HepG2 (cell line): ENCODE data around the gene SHISA9. TPM values are rescaled to one million over a fixed set of nuclear protein-coding genes. Genes with fewer than 3 reads are reported as not detected.

Experiments
- ATF4 ChIP-seq, 2 experiments: fragments of 450-650 bp in 1 of 2; sonication (generic) in 1 of 2; formaldehyde crosslinking; IDR thresholded peaks; 2 replicates each; pipeline versions ENCODE4 v1.5.0 to v1.8.0; 2020 to 2022; ENCODE audit warnings: mild to moderate bottlenecking in 1 of 2, missing genetic modification reagents in 1 of 2
- FOSL1 ChIP-seq: sonication (generic); formaldehyde crosslinking; IDR thresholded peaks from 2 replicates; pipeline ENCODE4 v1.9.0; 2021; ENCODE audit warnings: missing genetic modification reagents, borderline replicate concordance
- HES4 ChIP-seq: sonication (generic); formaldehyde crosslinking; IDR thresholded peaks from 2 replicates; pipeline ENCODE4 v1.9.0; 2021; ENCODE audit warnings: mild to moderate bottlenecking, missing genetic modification reagents, borderline replicate concordance
- HIVEP1 ChIP-seq: sonication (generic); formaldehyde crosslinking; IDR thresholded peaks from 2 replicates; pipeline ENCODE4 v1.4.0; 2020; ENCODE audit warnings: mild to moderate bottlenecking, missing genetic modification reagents
- HNRNPUL1 ChIP-seq: fragments of 200-400 bp; formaldehyde crosslinking; IDR thresholded peaks from 2 replicates; pipeline ENCODE4 v1.6.1; 2017; ENCODE audit warnings: low read depth, mild to moderate bottlenecking, low read length, moderate library complexity
- JUN ChIP-seq: sonication (generic); formaldehyde crosslinking; IDR thresholded peaks from 2 replicates; pipeline ENCODE4 v1.4.0; 2020; ENCODE audit warnings: mild to moderate bottlenecking, missing genetic modification reagents
- MEIS2 ChIP-seq: sonication (generic); formaldehyde crosslinking; IDR thresholded peaks from 2 replicates; pipeline ENCODE4 v1.9.0; 2021; ENCODE audit warnings: mild to moderate bottlenecking, missing genetic modification reagents
- MIXL1 ChIP-seq: IDR thresholded peaks from 2 replicates; pipeline ENCODE4 v1.6.1; 2016
- NFE2L2 ChIP-seq: fragments of 150-350 bp; IDR thresholded peaks from 2 replicates; pipeline ENCODE4 v1.6.1; 2014; ENCODE audit warnings: low read length
- NR2F1 ChIP-seq, 2 experiments: fragments of 450-650 bp in 1 of 2; formaldehyde crosslinking in 1 of 2; IDR thresholded peaks; 2 replicates each; pipeline versions ENCODE4 v1.5.0 to v1.6.1; 2016 to 2020; ENCODE audit warnings: mild to moderate bottlenecking in 1 of 2, missing compliant biosample characterization in 1 of 2, missing genetic modification reagents in 1 of 2, moderate library complexity in 1 of 2
- RFXANK ChIP-seq: IDR thresholded peaks from 2 replicates; pipeline ENCODE4 v1.6.1; 2016
- TARDBP ChIP-seq: sonication (generic); formaldehyde crosslinking; IDR thresholded peaks from 2 replicates; pipeline ENCODE4 v1.8.0; 2022; ENCODE audit warnings: mild to moderate bottlenecking, missing genetic modification reagents
- THYN1 ChIP-seq: sonication (generic); formaldehyde crosslinking; IDR thresholded peaks from 2 replicates; pipeline ENCODE4 v1.8.1; 2023; ENCODE audit warnings: low read depth, mild to moderate bottlenecking, moderate library complexity, missing genetic modification reagents, borderline replicate concordance
- TRAFD1 ChIP-seq: sonication (generic); formaldehyde crosslinking; IDR thresholded peaks from 2 replicates; pipeline ENCODE4 v1.5.1; 2020; ENCODE audit warnings: missing genetic modification reagents, mild to moderate bottlenecking, borderline replicate concordance
- ZNF101 ChIP-seq: sonication (generic); formaldehyde crosslinking; IDR thresholded peaks from 2 replicates; pipeline ENCODE4 v1.4.0; 2020; ENCODE audit warnings: mild to moderate bottlenecking, low read depth, missing genetic modification reagents, borderline replicate concordance
- ZNF136 ChIP-seq: sonication (generic); formaldehyde crosslinking; IDR thresholded peaks from 2 replicates; pipeline ENCODE4 v1.8.1; 2022; ENCODE audit warnings: low read depth, mild to moderate bottlenecking, moderate library complexity, missing genetic modification reagents
- ZNF160 ChIP-seq: sonication (generic); formaldehyde crosslinking; IDR thresholded peaks from 2 replicates; pipeline ENCODE4 v1.8.0; 2022; ENCODE audit warnings: mild to moderate bottlenecking, inconsistent platforms, missing genetic modification reagents
- ZNF589 ChIP-seq: sonication (generic); formaldehyde crosslinking; conservative IDR thresholded peaks from 2 replicates; pipeline ENCODE4 v1.8.0; 2022; ENCODE audit warnings: mild to moderate bottlenecking, moderate library complexity, missing genetic modification reagents
- ZNF747 ChIP-seq: sonication (generic); formaldehyde crosslinking; IDR thresholded peaks from 2 replicates; pipeline ENCODE4 v1.8.1; 2023; ENCODE audit warnings: missing genetic modification reagents, mild to moderate bottlenecking, borderline replicate concordance
- ZNF768 ChIP-seq: sonication (generic); formaldehyde crosslinking; IDR thresholded peaks from 2 replicates; pipeline ENCODE4 v1.4.0; 2020; ENCODE audit warnings: missing genetic modification reagents
- ZNF792 ChIP-seq: IDR thresholded peaks from 2 replicates; pipeline ENCODE4 v1.6.1; 2016
- ZNF841 ChIP-seq: sonication (generic); formaldehyde crosslinking; IDR thresholded peaks from 2 replicates; pipeline ENCODE4 v1.8.1; 2023; ENCODE audit warnings: missing genetic modification reagents, borderline replicate concordance
- polyA plus RNA-seq, 8 experiments: library from polyadenylated mRNA; depleted of rRNA in 3 of 8; stranded (reverse) in 7 of 8; unstranded in 1 of 8; fragments of >200 nt; fragmentation: Illumina TruSeq in 4 of 8; extraction: Trizol in 4 of 8; gene quantifications; 2 replicates each; pipeline versions ENCODE4 v1.2.1 to v1.2.3, GENCODE V29; 2011 to 2016; ENCODE audit warnings: low read depth in 4 of 8, missing spikeins in 1 of 8, mixed read lengths in 1 of 8; ENCODE audit not compliant: insufficient read depth in 1 of 8
- total RNA-seq, 5 experiments: library from RNA; depleted of rRNA; stranded (reverse); fragments of >200 nt; fragmentation: Illumina TruSeq; extraction: Trizol; gene quantifications; 2 replicates each; pipeline ENCODE4 v1.2.3, GENCODE V29; 2016; ENCODE audit warnings: low read depth in 1 of 5
- TF ChIP-seq, protein P1 (sequence below): sonication (generic); formaldehyde crosslinking; IDR thresholded peaks from 2 replicates; pipeline ENCODE4 v1.4.0; 2020; ENCODE audit warnings: missing genetic modification reagents
- TF ChIP-seq, protein P2 (sequence below): sonication (generic); formaldehyde crosslinking; conservative IDR thresholded peaks from 2 replicates; pipeline ENCODE4 v1.4.0; 2020; ENCODE audit warnings: missing genetic modification reagents

Gene SHISA9
- total and polyA plus RNA-seq, 2 of the 13 experiments (the other 11 are each of a cell fraction or from before 2014, with no cell fraction given): 0.01 TPM; not detected in 1

GRCh38 chr16:13269905-13270528, 368.6 kb downstream of the SHISA9 start (continued):
- TF ChIP-seq TRAFD1 (CRISPR knock-in tag) (no peak), FOSL1 (peak; percentile 6; the same call in 1 of the 2 replicates), ZNF589 (0 out of 2 replicates have a peak, but pooled peaks have one; percentile 53), TARDBP (CRISPR knock-in tag) (peak; percentile 99), MIXL1 (CRISPR knock-in tag) (peak; percentile 96), RFXANK (no peak), ATF4 (CRISPR knock-in tag; IDR thresholded peaks at IDR 0.05) (peak in 1 of 2 experiments; percentile 85; a peak in 2 of 4 replicates), NFE2L2 (no peak), THYN1 (no peak; the same call in 1 of the 2 replicates), HIVEP1 (CRISPR knock-in tag) (no peak; the same call in 1 of the 2 replicates), JUN (peak; percentile 90), HNRNPUL1 (no peak), ZNF160 (CRISPR knock-in tag) (peak; percentile 94), ZNF768 (no peak), NR2F1 (CRISPR knock-in tag; IDR thresholded peaks at IDR 0.05) (peak; percentile 83; a peak in 3 of 4 replicates), ZNF136 (CRISPR knock-in tag) (peak; percentile 92), ZNF841 (CRISPR knock-in tag) (0 out of 2 replicates have a peak, but pooled peaks have one; percentile 71), ZNF747 (CRISPR knock-in tag) (peak; percentile 93; the same call in 1 of the 2 replicates), HES4 (CRISPR knock-in tag) (peak; percentile 70; the same call in 1 of the 2 replicates), ZNF792 (CRISPR knock-in tag) (peak; percentile 88; the same call in 1 of the 2 replicates), ZNF101 (no peak), MEIS2 (peak; percentile 85)
- TF ChIP-seq, protein P1, sequence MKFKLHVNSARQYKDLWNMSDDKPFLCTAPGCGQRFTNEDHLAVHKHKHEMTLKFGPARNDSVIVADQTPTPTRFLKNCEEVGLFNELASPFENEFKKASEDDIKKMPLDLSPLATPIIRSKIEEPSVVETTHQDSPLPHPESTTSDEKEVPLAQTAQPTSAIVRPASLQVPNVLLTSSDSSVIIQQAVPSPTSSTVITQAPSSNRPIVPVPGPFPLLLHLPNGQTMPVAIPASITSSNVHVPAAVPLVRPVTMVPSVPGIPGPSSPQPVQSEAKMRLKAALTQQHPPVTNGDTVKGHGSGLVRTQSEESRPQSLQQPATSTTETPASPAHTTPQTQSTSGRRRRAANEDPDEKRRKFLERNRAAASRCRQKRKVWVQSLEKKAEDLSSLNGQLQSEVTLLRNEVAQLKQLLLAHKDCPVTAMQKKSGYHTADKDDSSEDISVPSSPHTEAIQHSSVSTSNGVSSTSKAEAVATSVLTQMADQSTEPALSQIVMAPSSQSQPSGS (CRISPR knock-in tag): peak; percentile 94
- TF ChIP-seq, protein P2, sequence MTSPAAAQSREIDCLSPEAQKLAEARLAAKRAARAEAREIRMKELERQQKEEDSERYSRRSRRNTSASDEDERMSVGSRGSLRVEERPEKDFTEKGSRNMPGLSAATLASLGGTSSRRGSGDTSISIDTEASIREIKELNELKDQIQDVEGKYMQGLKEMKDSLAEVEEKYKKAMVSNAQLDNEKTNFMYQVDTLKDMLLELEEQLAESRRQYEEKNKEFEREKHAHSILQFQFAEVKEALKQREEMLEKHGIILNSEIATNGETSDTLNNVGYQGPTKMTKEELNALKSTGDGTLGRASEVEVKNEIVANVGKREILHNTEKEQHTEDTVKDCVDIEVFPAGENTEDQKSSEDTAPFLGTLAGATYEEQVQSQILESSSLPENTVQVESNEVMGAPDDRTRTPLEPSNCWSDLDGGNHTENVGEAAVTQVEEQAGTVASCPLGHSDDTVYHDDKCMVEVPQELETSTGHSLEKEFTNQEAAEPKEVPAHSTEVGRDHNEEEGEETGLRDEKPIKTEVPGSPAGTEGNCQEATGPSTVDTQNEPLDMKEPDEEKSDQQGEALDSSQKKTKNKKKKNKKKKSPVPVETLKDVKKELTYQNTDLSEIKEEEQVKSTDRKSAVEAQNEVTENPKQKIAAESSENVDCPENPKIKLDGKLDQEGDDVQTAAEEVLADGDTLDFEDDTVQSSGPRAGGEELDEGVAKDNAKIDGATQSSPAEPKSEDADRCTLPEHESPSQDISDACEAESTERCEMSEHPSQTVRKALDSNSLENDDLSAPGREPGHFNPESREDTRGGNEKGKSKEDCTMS: no peak
